GM12872 (cell line): ENCODE data around the gene TXNRD2.

ENCODE experiments used
- TF ChIP-seq, protein P1 (sequence below): IDR thresholded peaks from 3 replicates; pipeline ENCODE4 v1.5.1; 2011; ENCODE audit warnings: low read depth, mild to moderate bottlenecking, low read length, moderate library complexity; ENCODE audit not compliant: insufficient read depth

The TXNRD2 gene

DNA sequence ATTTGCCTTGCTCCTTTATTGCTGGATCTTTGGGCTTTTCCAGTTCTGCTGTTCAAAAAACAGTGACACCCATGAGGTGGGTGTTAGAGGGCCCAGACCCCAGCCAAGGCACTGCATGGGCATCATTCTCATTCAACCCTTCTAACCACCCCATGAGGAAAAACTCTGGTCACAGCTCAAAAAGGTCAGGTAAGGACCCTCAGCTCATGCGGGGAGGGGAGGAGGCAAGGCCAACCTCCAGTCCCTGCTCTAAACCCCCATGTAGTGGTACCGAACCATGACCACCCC is 94.3 kb downstream of the TXNRD2 start:
- TF ChIP-seq, protein P1, sequence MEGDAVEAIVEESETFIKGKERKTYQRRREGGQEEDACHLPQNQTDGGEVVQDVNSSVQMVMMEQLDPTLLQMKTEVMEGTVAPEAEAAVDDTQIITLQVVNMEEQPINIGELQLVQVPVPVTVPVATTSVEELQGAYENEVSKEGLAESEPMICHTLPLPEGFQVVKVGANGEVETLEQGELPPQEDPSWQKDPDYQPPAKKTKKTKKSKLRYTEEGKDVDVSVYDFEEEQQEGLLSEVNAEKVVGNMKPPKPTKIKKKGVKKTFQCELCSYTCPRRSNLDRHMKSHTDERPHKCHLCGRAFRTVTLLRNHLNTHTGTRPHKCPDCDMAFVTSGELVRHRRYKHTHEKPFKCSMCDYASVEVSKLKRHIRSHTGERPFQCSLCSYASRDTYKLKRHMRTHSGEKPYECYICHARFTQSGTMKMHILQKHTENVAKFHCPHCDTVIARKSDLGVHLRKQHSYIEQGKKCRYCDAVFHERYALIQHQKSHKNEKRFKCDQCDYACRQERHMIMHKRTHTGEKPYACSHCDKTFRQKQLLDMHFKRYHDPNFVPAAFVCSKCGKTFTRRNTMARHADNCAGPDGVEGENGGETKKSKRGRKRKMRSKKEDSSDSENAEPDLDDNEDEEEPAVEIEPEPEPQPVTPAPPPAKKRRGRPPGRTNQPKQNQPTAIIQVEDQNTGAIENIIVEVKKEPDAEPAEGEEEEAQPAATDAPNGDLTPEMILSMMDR: no peak

DNA sequence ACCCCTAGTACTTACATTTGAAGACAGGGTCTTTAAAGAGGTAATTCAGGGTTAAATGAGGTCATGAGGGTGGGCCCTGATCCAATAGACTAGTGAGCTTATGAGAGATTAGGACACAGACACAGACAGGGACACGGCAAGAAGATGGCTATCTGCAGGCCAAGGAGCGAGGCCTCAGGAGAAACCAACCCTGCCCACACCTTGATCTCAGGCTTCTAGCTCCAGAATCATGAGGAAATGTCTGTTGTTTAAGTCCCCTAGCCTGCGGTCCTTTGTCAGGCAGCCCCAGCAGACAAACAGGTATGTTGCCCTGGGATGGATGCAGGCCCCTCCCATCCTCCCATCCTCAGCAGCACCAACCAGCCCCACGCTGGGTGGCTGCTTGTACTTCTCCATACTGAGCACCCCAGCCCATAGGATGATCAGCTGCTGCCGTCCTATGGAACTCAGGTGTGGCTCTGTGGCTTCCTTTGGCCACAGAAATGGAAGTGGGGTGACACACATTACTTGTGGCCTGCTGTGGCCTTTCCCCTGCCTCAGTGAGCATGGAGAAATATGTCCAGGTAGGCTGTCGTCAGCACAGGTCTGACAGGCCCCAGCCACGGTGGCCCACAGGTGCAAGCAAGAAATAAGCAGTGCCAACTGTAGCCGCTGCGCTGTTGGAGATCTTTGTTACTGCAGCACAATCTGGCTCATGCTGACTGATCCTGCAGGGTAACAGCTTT is 94.8 kb downstream of the TXNRD2 start:
- TF ChIP-seq, protein P1: no peak

DNA sequence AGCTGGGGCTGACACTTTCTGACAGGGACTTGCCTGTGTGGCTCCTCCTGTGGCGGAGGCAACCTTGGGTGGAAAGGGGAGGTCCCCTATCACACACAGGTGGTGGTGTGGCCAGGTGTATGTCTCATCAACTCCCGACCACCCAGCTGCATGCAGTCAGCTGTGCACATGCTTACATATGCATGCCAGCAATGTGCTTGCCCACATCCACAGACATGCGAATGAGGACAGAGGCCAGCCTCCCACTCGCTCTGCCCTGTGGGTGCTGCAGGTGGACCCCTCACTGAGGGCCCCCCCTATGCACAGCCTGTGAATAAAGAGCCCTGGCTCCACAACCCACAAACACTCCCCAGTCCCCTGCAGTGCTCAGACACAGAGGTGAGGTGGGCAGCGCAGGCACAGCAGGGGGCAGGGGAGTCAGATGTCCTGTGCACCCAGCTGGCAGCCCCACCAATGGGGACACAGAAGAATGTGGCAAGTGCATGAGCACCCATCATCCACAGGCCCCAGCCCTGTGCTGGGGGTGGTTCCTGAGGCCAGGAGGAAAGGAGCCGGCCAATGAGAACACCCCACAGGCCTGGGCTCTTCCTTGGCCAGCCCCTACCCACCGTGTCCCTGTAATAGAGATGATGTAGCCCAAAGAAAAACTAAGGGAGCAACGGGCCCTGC is 96.4 kb downstream of the TXNRD2 start:
- TF ChIP-seq, protein P1: no peak

DNA sequence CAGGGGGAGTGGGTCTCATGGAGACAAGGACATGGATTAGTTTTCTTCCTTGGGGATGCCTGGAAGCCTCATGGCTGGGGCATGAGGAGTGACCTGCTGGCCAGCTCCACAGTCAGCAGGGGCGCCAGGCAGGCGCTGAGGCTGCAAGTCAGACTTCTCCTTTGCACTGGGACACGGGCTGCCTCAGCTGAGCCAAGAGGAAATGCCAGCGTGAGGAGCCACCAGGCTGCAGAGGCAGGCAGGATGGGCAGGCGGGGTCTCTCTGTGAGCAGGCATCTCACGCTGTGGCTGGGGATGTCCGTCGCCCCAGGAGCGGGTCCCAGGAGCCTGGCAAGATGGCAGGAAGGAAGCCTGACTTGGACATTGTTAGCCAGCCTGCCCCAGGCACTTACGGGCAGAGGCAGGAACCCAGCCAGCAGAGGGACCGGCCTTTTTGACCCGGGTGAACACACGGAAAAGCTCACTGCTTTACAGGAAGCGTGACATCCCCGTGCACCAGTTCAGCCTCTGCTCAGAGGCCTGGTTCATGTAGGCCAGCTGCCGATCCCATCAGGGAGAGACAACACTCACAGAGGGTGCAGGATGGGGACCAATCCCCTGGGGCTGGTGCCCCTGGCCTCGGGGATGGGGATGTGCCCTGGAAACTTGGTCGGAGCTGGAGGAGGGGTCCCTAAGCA is 97.1 kb downstream of the TXNRD2 start:
- TF ChIP-seq, protein P1: no peak

DNA sequence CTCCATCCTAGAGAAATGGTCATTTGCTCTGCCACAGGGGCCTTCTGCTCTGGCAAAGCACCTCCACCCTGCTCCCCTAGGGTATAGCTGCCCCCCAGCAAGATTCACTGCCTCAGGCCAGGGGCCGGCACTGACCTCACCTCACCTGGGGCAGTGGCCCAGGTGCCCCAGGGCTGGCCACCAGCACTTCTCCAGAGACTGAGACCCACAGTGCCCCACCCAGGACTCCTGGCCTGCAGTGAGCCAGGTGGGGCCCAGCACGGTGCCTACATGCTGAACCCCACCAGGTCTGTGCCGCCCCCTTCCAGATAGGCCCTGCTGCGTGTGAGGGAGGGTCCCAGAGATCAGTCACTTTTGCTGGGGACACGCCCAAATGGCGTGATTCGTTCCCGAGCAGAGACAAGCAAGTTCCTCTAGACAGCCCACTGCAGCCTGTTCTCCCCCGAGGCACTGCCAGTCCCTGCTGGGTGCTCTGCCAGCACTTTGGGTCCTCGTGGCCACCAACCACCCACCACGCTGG is 97.7 kb downstream of the TXNRD2 start:
- TF ChIP-seq, protein P1: no peak

DNA sequence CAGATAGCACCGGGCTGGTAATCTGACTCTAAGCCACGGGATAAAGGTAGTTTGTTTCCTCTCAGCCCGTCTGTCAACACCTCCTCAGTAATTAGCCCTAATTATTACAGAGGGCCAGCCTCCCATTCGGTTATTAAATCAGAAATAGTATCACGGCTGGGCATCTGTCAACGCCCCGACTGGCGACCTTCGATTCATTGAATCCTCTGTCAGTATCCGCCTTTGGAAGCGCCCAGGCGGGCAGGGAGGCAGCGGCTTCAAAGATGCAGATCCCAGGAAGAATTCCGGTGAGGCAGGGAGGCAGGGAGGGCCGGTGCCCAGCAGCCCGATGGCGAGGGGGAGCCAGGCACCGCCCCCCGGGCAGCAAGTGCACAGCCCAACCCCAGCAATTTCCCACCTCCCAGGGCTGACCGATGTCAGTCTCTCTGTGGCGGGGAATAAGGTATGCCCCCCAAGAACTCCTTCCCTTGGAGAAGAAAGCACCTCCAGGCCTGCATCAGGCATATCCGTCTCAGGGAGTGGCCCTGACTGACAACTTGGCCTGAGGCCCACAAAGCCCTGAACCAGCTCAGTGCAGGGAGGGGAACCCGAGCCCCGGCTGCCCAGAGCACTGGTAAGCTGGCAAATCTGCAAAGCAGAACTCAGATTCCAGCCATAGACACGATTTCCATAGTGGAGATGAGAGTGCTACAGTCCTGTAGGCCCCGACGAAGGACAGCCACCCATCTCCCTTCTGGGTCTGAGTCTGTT is 98.3 kb downstream of the TXNRD2 start:
- TF ChIP-seq, protein P1: no peak

DNA sequence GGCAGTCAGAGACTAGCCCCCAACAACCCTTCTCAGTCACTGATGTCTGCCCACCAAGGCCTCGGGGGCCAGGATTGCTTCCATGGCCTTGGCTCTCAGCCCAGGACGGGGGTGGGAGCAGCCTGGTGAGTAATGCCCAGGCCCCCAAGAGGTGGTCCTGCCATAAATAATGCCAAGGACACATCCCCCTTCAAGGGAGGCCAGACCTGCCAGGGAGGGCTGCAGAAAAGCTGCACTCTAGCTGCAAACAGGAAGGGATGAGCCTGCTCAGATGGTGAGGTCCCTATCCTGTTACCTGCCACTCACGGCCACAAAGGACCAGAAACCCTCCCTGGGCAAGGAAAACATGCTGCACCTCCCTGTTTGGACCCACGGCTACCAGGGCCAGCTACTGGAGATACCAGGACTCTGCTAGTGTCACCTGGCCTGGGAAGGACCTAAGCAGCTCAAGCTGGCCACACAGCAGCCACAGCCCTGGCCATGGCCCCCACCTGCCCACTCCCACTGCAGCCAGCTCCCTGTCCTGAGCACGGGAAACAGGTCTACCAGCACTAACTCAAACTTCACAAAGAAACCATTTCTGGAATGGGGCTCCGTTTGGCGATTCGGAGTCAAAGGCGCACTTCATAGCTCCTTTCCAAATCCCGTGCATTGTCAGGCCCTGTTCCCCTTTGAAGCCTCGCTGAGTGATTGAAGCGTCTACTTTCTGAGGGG is 99.1 kb downstream of the TXNRD2 start:
- TF ChIP-seq, protein P1: no peak
